HG03095 (cell line): Measurements from ENCODE around the gene AFTPH.

Experiments used
- ATAC-seq: cut with Tn5 transposase; IDR thresholded peaks from one replicate; pipeline ENCODE4 v1.9.1; 2021; ENCODE audit warnings: moderate library complexity; ENCODE audit not compliant: unreplicated experiment

Gene AFTPH

DNA sequence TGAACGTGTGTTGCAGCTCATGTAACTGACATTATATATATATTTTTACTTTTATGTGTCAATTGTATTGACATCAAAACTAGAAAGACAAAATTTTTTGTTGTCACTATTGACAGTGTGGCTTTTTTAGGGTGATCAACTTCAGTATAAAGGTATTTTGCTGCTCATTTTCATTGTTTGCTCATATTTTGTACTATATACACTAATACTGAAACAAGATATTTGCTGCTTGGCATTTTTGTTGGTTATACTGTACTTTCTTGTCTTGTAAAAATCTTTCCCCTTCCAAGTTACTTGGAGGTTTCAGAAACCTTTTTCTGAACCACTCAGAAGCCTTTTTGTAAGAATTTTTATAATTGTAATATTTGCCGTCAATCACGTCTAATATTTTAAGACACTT lies 16.5 kb downstream of the AFTPH start:
- no peak for ATAC-seq

DNA sequence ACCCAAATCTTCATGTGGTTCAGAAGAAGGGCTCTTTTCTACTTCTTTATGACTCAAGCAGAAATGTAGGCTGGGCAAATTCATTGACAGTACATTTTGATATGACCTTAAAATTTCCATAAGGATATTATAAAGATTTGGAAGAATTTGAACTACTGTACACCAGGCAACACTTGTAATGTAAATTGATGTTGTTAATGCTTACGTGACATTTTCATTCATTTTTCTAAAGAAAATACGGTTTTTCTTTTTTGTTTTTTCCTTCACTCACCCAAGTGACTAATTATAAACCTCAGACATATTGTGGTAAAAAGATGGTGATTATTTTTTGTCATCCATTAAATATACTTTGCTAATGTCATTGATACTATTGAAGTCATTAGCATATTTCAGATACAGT lies 17.4 kb downstream of the AFTPH start:
- ATAC-seq, result no peak

DNA sequence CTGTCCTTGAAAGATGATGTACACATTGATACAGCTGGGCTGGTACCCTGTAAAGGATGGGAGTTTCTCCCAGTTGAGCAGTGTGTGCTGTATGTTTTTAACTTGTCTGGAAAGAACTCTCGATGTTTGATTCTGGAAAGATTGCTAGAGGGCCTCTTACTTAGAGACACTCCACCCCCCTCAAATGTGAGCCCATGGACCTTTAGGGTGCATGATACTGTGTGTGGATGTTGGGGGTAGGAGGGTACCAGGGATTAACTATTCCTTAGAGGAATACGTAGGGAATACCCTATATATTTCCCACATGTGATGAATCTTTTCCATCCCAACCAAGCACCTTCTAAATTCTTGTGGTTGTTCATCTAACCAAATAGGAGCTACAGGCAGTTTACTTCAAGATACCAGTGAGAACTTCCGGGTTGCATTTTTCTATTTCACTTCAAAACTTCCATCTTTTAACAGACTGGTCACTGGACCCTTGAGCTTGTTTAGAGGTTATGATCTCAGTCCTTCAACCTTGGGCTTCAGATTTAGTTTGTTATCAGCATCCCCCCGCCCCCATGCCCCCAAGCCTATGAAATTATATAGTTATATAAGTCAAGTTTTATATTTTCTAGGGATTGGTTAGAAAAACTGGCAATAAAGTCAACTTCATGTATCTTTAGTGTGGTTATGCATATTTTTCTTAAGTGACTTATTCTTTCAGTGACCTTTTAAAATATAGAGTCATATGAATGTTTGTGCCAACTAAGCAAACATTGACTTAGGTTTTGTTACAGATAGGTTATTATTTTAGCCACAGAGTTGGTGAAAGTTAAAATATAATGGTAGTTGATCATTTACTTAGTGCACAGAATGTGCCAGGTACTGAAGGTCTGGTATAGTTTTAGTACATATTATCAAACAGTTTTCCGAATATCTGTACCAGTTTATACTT lies 18.2 kb downstream of the AFTPH start:
- ATAC-seq, result no peak

DNA sequence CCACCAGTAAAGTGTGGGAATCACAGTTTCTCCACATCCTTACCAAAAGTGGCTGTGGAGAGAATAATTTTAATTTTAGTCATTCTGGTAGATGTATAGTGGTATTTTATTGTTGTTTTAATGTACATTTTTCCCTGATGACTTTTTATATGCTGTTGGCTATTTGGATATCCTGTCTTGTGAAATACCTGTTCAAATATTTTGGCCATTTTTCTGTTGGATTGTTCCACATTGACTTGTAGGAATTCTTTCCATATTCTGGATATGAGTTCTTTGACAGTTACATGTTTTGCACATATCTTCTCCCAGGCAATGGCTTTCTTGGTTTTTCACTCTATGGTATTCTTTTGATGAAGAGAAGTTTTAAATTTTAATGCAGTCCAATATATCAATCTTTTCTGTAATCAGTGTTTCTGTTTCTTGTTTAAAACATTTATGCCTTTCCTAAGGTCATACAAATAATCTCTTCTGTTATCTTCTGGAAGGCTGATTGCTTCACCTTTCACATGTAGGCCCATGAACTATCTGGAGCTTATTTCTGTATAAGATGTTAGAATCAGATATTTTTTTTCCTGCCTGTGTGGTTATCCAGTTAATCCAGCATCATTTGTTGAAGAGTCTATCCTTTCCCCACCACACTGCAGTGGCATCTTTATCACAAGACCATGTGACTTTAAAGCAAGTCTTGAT lies 19.0 kb downstream of the AFTPH start:
- no peak for ATAC-seq

DNA sequence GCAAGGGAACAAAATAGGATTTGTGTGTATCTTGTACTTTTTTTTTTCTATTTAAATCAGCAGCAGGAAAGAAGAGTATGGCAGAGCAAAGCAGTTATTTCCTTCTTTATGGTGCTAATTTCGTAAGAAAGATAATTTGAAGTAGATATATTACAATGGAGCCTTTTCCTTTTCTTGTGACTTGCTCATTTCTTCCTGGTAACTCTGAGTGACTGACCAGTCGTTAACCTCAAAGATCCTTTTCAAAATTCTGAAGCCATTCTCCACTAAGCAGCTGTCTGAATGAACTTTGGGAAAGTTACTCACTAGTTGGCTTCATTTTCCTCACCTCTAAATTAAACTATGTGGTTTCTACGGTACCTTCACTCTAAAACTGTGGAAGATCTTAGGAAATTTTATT lies 24.6 kb downstream of the AFTPH start:
- no peak for ATAC-seq

DNA sequence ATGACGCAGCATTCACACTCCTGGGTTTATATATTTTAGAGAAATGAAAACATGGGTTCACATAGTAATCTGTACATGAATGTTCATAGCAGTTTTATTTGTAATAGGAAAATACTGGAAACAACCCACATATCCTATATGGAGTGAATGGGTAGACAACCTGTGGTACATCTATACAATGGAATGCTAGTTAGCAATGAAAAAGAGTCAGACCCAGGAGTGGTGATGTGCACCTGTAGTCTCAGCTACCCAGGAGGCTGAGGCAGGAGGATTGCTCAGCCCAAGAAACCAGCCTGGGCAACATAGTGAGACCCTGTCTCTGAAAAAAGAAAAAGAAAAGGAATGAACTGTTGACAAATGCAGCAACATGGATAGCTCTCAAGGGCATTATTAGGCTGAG lies 25.9 kb downstream of the AFTPH start:
- no peak for ATAC-seq

DNA sequence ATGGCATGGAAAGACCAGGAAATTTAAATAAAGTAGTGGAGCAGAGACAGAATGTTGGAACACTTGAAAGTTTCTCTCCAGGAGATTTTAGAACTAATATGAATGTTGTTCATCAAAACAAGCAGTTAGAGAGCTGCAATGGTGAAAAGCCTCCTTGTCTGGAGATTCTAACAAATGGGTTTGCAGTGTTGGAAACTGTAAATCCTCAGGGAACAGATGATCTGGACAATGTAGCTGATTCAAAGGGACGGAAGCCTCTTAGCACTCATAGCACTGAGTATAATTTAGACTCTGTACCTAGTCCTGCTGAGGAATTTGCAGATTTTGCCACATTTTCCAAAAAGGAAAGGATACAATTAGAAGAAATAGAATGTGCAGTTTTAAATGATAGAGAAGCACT lies 27.7 kb downstream of the AFTPH start:
- no peak for ATAC-seq

DNA sequence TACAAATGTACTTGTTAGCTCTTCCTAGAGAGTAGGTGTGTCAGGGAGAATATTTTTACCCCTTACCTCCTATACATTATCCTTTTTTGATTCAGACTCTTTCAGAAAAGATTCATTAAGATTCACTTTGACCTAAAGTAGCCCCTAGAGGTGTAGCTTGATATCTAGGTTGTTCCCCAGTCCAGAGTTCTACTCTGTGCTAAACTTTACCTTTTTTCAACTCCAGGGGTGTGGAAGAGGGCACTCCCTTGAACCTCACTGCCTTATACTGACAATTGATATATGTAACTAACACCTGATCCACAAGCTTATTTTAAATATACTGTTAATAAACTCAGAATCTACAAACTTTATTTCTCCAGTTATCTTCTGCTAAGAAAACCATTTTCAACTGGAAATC lies 30.0 kb downstream of the AFTPH start:
- no peak for ATAC-seq

DNA sequence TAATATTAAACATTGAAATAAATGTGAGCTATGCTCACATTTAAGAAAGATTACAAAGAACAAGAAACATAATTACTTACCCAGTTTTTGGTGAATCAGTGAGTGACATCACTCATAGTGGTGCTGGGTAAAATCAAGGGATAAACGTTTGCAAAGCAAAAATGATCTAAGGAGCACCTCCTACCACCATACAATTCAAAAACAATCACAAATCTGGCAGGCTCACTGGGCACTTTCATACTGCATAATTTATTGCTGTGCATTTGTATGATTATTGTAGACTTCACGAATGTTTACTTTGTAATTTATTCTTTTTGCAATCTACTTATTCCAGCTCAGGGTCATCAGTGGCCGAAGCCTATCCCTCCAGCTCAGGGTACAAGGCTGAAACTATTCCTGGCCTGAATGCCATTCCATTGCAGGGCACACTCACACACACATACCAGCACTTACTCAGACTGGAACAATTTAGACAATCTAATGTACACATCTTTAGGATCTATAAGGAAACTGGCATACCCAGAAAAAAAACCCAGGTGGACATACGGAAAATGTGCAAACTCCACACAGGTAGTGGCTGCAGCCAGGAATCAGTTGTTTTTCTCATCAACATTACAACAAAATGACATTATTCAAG lies 34.4 kb downstream of the AFTPH start:
- ATAC-seq, result no peak

DNA sequence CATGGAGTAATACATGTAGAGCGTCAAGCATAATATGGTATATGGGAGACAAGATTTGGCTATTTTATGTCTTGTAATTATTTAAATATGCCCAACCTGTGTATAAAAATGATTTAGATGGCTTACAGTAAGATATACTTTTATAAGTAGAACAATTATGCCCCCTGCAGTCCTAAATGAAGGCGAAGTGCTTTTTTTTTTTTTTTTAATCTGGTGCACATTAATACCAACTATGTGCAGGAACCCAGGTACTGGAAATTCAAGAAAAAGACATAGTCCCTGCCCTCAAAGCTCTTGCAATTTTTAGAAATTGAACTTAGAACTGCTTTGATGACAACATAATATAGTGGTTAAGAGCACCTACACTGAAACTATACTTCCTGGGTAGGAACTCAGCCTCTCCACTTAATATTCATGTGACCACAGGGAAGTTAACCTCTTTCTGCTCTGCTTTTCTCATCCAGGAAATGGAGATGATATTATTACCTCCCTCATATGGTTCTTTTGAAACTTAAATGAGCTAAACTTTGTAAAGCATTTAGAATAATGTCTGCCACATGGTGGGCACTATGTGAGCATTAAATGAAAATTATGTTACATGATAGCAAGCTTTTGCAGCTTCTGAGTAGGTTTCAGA lies 38.1 kb downstream of the AFTPH start:
- ATAC-seq, result no peak

DNA sequence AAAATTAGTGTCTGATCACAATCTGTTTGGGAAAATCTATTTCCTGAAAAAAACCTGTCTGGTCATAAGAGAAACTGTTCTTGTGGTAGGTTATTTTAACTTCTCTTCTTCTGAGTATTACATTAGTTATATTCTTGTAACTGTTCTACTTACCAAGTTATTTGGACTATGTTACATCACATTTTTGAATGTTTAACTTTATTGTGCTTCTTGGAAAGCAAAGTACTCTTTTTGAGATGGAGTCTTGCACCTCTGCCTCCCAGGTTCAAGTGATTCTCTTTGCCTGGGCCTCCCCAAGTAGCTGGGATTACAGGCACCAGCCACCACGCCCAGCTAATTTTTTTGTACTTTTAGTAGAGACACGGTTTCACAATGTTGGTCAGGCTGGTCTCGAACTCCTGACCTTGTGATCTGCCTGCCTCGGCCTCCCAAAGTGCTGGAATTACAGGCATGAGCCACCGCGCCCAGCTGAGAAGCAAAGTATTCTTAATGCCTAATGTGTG lies 39.4 kb downstream of the AFTPH start:
- ATAC-seq, result no peak

DNA sequence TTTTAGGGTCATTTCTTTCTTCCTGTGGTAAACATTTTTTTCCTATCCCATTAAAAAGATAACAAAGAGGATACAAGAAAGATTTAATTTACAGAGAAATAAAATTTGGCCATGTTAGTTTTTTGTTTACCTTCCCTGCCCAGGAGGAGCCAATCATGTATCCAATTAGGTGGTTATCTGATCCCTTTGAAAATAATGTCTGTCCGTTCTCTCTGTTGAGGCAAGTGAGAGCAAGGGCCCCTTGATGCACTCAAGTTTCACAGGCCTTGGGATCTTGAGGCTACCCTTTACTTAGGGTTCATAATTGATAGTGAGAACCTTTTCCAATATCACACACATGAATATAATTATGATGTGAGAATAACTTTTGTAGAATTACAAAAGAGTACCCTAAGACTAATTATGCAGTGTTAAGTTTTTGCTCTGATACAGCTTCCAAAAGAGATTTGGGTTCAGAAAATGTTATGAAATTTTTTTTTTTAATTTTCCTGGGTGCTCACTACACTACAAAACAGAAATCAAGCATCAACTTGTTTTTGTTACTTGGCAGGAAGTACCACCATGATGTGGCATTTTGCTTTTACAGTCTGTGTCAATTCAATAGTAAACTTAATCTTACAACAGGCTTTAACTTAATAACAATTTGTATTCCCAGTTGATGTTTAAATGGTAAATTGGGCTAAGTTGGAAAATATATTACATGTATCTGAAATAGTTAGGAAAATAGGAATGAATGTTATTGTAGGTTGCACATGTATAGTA lies 42.0 kb downstream of the AFTPH start:
- no peak for ATAC-seq

DNA sequence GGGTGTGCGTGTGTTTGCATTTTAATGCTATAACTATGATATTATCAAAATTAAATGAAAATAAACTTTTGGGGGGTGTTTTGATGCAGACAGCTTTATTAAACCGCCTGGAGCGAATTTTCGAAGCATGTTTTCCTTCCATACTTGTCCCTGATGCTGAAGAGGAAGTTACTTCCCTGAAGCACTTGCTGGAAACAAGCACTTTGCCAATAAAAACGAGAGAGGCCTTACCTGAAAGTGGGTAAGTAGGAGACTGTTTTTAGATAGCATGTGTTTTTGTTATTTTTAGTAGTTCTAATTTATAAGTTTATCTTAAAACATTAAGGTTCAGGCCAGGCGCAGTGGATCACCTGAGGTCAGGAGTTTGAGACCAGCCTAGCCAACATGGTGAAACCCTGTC lies 43.3 kb downstream of the AFTPH start:
- no peak for ATAC-seq

DNA sequence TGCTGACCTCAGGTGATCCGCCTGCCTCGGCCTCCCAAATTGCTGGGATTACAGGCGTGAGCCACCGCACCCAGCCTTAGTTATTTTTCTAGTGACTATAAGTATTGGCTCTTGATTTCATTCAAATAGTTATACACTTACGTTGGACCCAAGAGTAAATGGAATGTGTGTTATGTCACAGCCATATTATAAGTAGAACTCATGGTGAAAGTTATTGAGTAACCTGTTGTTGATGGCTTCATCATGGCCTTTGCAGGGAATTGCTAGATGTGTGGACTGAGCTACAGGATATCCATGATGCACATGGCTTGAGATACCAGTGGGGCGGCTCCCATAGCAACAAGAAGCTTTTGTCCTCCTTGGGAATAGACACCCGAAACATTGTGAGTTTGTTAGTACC lies 44.7 kb downstream of the AFTPH start:
- ATAC-seq, result no peak

DNA sequence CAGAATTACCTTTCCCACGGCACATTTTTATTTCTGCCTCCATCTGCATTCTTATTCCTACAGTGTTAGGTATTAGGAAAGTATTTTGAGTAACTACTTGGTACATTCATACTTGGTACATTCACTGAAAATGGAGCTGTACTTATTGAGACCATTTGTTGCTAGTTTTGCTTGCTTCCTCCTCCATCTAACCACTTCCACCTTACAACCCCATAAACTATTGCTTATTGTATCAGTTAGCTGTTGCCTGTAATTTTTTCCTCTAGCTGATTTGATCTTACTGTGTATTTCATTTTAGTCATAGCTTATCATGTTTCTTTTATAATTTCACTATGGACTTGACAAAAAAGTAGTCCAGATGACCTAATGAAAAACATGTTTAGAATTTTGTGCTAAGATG lies 50.7 kb downstream of the AFTPH start:
- no peak for ATAC-seq

DNA sequence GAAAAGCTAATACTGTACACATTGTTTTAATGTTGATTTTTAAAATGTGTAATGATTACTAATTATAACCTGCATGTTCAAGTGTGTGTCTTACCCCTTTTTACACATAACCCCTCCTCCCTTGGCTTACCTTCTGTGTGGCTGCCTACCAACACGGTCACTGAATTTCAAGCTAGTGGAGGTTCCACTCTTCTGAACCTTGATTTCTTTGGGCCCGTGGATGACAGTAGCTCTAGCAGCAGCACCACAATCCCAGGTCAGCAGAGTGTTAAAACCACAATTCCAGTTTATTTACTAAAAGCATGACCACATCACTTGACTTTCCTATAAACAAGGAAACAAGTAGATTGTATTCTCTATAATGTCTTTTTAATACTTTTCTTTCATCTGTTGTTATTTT lies 56.9 kb downstream of the AFTPH start:
- ATAC-seq, result no peak

DNA sequence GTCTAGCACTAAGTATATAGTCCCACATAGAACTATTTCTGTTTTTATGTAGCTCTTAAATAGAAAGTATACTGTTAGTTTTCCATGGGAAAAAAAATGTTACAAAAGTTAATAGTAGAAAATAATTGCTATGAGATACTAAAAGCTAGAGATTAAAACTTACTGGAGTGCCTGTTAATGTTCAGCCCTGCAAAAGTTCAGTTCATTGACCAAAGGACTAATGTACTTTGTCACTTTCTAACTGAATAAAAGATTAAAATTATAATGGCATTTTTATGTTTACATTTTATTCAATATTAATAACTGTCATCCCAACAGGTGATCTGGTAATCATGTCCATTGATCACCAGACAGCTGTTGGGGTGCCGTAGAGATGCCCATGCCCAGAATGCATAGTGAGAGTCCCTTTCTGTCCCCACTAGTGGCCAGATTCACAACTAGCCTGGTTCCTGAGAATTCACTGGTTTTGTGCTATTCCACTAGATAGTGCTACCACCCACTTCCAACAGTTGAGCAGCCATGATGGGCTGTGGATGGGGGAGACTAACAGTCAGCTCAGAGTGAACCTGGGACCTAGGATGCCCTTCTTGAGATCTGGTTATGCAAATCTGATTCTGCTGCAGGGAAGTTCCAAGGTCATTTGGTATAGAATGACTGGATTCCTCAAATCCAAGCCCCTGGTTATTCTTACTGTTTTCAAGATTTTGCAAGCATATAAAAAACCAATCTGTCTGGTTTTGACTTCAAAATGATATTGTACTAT lies 57.8 kb downstream of the AFTPH start:
- peak; percentile 24 for ATAC-seq

DNA sequence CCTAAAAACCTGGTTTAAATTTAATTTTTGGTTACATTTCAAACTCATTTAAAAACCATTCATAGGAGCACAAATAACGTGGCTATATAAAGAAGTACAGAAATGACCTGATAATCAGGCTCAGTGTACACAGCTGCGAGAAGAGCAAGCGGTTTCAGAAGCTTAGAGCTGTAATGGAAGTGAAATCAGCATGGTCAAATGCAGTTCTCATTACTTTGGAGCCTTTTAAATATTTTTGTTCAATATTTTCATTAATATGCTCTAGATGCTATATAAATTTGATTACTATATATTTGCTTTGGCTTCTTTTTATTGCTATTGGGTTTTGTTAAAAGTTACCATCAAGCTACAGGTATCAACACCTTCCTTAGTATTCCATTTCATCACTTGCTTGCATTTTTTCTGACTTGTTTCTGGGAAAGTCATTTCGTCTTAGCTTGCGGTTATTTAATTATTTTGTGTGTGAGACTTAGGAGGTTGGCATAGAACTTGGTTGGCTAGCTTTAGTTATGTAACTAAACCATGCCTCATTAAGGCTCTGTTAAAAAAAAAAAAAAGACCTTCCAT lies 58.7 kb downstream of the AFTPH start:
- peak; percentile 82 for ATAC-seq

DNA sequence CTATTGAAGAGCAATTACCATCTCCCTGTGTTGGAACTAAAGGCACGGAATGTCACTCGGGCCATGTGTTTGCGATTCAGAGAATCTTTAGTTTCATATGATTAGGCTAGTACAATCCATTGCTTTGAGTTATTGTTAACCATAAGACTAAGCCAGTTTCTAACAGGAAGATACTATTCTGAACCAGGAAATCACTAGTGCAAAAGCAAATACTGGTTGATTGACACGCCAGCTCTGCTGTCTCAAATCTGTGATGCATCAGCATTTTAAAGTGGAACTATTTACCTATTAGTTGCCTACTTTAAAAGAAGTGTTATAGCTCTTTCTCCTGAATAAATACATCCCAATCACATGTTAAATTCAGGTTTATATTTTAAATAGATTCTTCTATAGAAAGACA lies 61.9 kb downstream of the AFTPH start:
- no peak for ATAC-seq
